HepG2 (cell line): ENCODE measurements around the gene FOXR1. TPM values are rescaled to one million over a fixed set of nuclear protein-coding genes. Genes with fewer than 3 reads are reported as not detected.

ENCODE experiments used
- EP300 ChIP-seq, 3 experiments: sonication (generic) in 1 of 3; formaldehyde crosslinking in 1 of 3; IDR thresholded peaks; 2 replicates each; pipeline versions ENCODE4 v1.5.1 to v1.6.1; 2011 to 2020; ENCODE audit warnings: low read depth in 2 of 3, low read length in 2 of 3, borderline replicate concordance in 1 of 3, improper control_type of control experiment in 1 of 3, mild to moderate bottlenecking in 1 of 3, missing genetic modification reagents in 1 of 3, moderate library complexity in 1 of 3
- HNRNPUL1 ChIP-seq: fragments of 200-400 bp; formaldehyde crosslinking; IDR thresholded peaks from 2 replicates; pipeline ENCODE4 v1.6.1; 2017; ENCODE audit warnings: low read depth, mild to moderate bottlenecking, low read length, moderate library complexity
- MBNL3 ChIP-seq: fragments of 250-450 bp; sonication (Bioruptor Pico); conservative IDR thresholded peaks from 2 replicates; pipeline ENCODE4 v1.8.0; 2022; ENCODE audit warnings: mild to moderate bottlenecking, inconsistent platforms
- NFRKB ChIP-seq: fragments of 450-650 bp; IDR thresholded peaks from 2 replicates; pipeline ENCODE4 v1.6.1; 2017
- SP1 ChIP-seq, 2 experiments: fragments of 450-650 bp in 1 of 2; sonication (generic) in 1 of 2; formaldehyde crosslinking in 1 of 2; IDR thresholded peaks; 2 replicates each; pipeline versions ENCODE4 v1.4.0 to v1.6.1; 2016 to 2020; ENCODE audit warnings: missing genetic modification reagents in 1 of 2
- ZNF232 ChIP-seq: sonication (generic); formaldehyde crosslinking; IDR thresholded peaks from 2 replicates; pipeline ENCODE4 v1.4.0; 2020; ENCODE audit warnings: missing genetic modification reagents, borderline replicate concordance
- ZNF713 ChIP-seq: sonication (generic); formaldehyde crosslinking; IDR thresholded peaks from 2 replicates; pipeline ENCODE4 v1.4.0; 2020; ENCODE audit warnings: mild to moderate bottlenecking, missing genetic modification reagents
- ZNF777 ChIP-seq: sonication (generic); formaldehyde crosslinking; IDR thresholded peaks from 2 replicates; pipeline ENCODE4 v1.4.0; 2020; ENCODE audit warnings: missing genetic modification reagents
- polyA plus RNA-seq, 8 experiments: library from polyadenylated mRNA; depleted of rRNA in 3 of 8; stranded (reverse) in 7 of 8; unstranded in 1 of 8; fragments of >200 nt; fragmentation: Illumina TruSeq in 4 of 8; extraction: Trizol in 4 of 8; gene quantifications; 2 replicates each; pipeline versions ENCODE4 v1.2.1 to v1.2.3, GENCODE V29; 2011 to 2016; ENCODE audit warnings: low read depth in 4 of 8, missing spikeins in 1 of 8, mixed read lengths in 1 of 8; ENCODE audit not compliant: insufficient read depth in 1 of 8
- total RNA-seq, 5 experiments: library from RNA; depleted of rRNA; stranded (reverse); fragments of >200 nt; fragmentation: Illumina TruSeq; extraction: Trizol; gene quantifications; 2 replicates each; pipeline ENCODE4 v1.2.3, GENCODE V29; 2016; ENCODE audit warnings: low read depth in 1 of 5
- TF ChIP-seq, protein P1 (sequence below): sonication (generic); formaldehyde crosslinking; IDR thresholded peaks from 2 replicates; pipeline ENCODE4 v1.4.0; 2020; ENCODE audit warnings: mild to moderate bottlenecking, missing genetic modification reagents
- TF ChIP-seq, protein P2 (sequence below): IDR thresholded peaks from 2 replicates; pipeline ENCODE4 v1.4.0; 2020; ENCODE audit warnings: mild to moderate bottlenecking, missing genetic modification reagents
- TF ChIP-seq, protein P3 (sequence below): sonication (generic); formaldehyde crosslinking; IDR thresholded peaks from 2 replicates; pipeline ENCODE4 v1.9.0; 2021; ENCODE audit warnings: missing genetic modification reagents, borderline replicate concordance

The FOXR1 gene
- total and polyA plus RNA-seq, 2 of the 13 experiments (the other 11 are each of a cell fraction or from before 2014, with no cell fraction given): not detected

DNA sequence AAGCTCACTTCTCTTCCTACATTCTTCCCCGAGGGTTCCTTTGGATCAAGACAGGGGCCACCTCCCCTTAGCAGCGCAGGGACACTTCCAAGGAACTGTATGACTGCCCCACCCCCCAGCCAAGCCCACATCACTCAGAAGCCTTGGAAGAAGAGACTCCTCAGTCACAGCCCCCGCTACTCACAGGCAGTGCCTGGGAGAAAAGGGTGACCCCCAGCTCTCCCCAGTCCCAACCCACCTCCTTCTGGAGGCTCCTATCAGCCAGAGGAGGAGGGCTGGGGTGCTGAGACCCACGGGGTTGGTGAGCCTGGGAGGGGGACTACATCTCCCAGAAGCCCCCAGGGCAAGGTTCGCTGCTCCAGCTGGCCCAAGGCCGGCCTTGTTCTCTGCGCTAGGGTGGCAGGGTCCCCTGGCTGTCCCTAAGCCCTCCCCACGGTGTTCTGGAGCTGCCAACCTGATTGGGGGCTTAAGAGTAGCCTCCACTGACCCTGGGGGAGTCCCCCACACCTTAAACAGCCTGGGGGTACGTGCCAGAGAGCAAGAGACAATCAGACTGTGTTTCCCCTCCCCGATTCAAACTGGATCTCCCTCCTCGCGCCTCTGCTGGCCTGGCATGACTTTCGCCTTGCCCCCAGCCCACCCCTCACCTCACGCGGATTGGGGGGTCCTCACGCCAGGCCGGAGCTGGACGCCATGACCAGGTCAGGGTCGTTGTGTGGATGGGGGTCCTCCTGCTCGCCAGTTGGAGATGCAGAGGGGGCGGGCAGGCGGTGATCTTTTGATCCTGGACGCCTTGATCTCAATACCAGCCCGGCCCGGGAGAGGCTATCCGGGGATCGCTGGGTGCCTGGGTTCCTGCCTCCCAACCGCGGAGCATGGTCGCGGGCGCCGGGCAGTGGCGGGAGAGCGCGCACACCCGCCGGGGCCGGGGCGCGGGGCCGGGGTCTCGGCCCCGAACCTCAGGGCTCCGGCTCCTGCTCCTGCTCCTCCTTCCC lies 46.7 kb upstream of the FOXR1 start (continued):
- TF ChIP-seq, protein P1, sequence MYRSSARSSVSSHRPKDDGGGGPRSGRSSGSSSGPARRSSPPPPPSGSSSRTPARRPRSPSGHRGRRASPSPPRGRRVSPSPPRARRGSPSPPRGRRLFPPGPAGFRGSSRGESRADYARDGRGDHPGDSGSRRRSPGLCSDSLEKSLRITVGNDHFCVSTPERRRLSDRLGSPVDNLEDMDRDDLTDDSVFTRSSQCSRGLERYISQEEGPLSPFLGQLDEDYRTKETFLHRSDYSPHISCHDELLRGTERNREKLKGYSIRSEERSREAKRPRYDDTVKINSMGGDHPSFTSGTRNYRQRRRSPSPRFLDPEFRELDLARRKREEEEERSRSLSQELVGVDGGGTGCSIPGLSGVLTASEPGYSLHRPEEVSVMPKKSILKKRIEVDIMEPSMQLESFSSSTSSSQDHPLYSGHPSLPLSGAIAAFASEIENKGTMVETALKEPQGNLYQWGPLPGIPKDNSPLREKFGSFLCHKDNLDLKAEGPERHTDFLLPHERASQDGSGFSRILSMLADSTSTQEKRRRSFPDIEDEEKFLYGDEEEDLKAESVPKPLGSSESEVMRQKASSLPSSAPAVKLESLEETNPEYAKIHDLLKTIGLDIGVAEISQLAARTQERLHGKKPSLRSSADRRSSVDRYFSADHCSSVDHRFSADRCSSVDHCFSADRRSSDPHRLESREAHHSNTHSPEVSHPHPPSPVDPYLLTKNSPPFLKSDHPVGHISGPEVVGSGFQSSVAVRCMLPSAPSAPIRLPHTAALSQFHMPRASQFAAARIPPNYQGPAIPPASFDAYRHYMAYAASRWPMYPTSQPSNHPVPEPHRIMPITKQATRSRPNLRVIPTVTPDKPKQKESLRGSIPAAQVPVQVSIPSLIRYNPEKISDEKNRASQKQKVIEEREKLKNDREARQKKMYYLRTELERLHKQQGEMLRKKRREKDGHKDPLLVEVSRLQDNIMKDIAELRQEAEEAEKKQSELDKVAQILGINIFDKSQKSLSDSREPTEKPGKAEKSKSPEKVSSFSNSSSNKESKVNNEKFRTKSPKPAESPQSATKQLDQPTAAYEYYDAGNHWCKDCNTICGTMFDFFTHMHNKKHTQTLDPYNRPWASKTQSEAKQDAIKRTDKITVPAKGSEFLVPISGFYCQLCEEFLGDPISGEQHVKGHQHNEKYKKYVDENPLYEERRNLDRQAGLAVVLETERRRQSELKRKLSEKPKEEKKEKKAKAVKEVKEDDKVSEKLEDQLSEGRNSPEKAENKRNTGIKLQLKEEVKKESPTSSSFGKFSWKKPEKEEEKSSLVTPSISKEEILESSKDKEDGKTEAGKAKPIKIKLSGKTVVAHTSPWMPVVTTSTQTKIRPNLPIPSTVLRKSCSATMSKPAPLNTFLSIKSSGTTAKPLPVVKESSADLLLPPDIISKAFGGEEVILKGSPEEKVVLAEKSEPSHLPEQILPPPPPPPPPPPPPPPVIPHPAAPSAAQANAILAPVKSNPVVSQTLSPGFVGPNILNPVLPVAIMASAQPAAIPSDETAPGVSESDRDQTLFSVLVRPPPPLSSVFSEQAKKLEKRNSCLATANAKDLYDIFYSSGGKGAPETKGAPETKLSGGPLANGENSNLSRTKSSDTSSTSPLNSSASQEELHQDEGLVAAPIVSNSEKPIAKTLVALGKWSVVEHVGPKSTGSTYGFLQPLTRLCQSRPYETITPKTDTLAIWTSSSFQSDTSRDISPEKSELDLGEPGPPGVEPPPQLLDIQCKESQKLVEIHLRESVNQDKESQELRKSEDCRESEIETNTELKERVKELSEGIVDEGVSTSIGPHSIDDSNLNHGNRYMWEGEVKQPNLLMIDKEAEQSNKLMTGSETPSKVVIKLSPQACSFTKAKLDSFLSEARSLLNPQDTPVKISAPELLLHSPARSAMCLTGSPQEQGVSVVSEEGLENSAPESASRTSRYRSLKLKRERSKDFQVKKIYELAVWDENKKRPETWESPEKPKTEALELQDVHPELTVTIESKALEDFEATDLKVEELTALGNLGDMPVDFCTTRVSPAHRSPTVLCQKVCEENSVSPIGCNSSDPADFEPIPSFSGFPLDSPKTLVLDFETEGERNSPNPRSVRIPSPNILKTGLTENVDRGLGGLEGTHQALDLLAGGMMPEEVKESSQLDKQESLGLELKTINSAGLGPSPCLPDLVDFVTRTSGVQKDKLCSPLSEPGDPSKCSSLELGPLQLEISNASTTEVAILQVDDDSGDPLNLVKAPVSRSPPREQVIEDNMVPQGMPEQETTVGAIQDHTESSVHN (CRISPR knock-in tag): no peak
- no peak for TF ChIP-seq HNRNPUL1
- TF ChIP-seq ZNF713: no peak
- TF ChIP-seq, protein P2, sequence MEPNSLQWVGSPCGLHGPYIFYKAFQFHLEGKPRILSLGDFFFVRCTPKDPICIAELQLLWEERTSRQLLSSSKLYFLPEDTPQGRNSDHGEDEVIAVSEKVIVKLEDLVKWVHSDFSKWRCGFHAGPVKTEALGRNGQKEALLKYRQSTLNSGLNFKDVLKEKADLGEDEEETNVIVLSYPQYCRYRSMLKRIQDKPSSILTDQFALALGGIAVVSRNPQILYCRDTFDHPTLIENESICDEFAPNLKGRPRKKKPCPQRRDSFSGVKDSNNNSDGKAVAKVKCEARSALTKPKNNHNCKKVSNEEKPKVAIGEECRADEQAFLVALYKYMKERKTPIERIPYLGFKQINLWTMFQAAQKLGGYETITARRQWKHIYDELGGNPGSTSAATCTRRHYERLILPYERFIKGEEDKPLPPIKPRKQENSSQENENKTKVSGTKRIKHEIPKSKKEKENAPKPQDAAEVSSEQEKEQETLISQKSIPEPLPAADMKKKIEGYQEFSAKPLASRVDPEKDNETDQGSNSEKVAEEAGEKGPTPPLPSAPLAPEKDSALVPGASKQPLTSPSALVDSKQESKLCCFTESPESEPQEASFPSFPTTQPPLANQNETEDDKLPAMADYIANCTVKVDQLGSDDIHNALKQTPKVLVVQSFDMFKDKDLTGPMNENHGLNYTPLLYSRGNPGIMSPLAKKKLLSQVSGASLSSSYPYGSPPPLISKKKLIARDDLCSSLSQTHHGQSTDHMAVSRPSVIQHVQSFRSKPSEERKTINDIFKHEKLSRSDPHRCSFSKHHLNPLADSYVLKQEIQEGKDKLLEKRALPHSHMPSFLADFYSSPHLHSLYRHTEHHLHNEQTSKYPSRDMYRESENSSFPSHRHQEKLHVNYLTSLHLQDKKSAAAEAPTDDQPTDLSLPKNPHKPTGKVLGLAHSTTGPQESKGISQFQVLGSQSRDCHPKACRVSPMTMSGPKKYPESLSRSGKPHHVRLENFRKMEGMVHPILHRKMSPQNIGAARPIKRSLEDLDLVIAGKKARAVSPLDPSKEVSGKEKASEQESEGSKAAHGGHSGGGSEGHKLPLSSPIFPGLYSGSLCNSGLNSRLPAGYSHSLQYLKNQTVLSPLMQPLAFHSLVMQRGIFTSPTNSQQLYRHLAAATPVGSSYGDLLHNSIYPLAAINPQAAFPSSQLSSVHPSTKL (CRISPR knock-in tag): 0 out of 2 replicates have a peak, but pooled peaks have one; percentile 3
- TF ChIP-seq SP1 (IDR thresholded peaks at IDR 0.05): no peak
- no peak for TF ChIP-seq SP1 (CRISPR knock-in tag; IDR thresholded peaks at IDR 0.05)
- TF ChIP-seq MBNL3 (CRISPR knock-in tag): no peak
- no peak for TF ChIP-seq ZNF232 (CRISPR knock-in tag)
- TF ChIP-seq, protein P3, sequence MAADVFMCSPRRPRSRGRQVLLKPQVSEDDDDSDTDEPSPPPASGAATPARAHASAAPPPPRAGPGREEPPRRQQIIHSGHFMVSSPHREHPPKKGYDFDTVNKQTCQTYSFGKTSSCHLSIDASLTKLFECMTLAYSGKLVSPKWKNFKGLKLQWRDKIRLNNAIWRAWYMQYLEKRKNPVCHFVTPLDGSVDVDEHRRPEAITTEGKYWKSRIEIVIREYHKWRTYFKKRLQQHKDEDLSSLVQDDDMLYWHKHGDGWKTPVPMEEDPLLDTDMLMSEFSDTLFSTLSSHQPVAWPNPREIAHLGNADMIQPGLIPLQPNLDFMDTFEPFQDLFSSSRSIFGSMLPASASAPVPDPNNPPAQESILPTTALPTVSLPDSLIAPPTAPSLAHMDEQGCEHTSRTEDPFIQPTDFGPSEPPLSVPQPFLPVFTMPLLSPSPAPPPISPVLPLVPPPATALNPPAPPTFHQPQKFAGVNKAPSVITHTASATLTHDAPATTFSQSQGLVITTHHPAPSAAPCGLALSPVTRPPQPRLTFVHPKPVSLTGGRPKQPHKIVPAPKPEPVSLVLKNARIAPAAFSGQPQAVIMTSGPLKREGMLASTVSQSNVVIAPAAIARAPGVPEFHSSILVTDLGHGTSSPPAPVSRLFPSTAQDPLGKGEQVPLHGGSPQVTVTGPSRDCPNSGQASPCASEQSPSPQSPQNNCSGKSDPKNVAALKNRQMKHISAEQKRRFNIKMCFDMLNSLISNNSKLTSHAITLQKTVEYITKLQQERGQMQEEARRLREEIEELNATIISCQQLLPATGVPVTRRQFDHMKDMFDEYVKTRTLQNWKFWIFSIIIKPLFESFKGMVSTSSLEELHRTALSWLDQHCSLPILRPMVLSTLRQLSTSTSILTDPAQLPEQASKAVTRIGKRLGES (CRISPR knock-in tag): no peak
- no peak for TF ChIP-seq NFRKB
- 0 out of 4 replicates have a peak, but pooled peaks of 1 of the 2 experiments have one; percentile 8 for TF ChIP-seq EP300 (IDR thresholded peaks at IDR 0.05; ENCODE audit: low read depth in 2 of 2, low read length in 2 of 2)
- TF ChIP-seq EP300 (CRISPR knock-in tag; IDR thresholded peaks at IDR 0.05; ENCODE audit: borderline replicate concordance): no peak
- no peak for TF ChIP-seq ZNF777 (CRISPR knock-in tag)
